Measurements from ENCODE around the gene E4F1. TPM values are rescaled to one million over a fixed set of nuclear protein-coding genes. Genes with fewer than 3 reads are reported as not detected.

The E4F1 gene
- total and polyA plus RNA-seq, 9 of the 15 experiments (the other 6 are each of a cell fraction or from before 2014, with no cell fraction given): 0.48 to 94.9 (median 20.4) TPM

- FAIRE-seq (no peak), ATAC-seq (peak; percentile 22), DNase-seq (ENCODE audit: extremely low read depth in 1 of 4, low spot score in 3 of 4) (no peak)
- Histone ChIP-seq H3K4me2 (ENCODE audit: insufficient read depth, low read length) (peak overlapping the region; percentile 40; the same call in 1 of the 2 replicates), H3K9ac (ENCODE audit: insufficient read depth in 1 of 2, low read depth in 2 of 2, low read length in 2 of 2) (peak overlapping the region in 1 of 2 experiments; percentile 90; a peak in 2 of 4 replicates), H3K9me3 (replicated peaks; ENCODE audit: control insufficient read depth, insufficient read depth, low read depth, low read length) (no peaks in the 10 kb centered on the region), H3K9me1 (ENCODE audit: control insufficient read depth, insufficient read depth, low read length) (no peaks in the 10 kb centered on the region), H3K27me3 (ENCODE audit: control insufficient read depth in 2 of 2, insufficient read depth in 2 of 2, low read length in 2 of 2) (peaks cover 0 to 5% of the 10 kb centered on the region in 2 experiments; a peak in 2 of 5 replicates), H3K4me1 (replicated peaks in 1 of 2; ENCODE audit: control insufficient read depth in 2 of 2, insufficient read depth in 2 of 2, low read length in 2 of 2) (peaks cover 3 to 60% of the 10 kb centered on the region in 2 experiments; a peak in 4 of 5 replicates), H3K27ac (ENCODE audit: extremely low read depth, low read depth, low read length) (no peak overlapping the region), H3K79me2 (ENCODE audit: control insufficient read depth, insufficient read depth, low read length) (no peaks in the 10 kb centered on the region), H3K4me3 (peak overlapping the region; percentile 43), H2AFZ (ENCODE audit: low read depth, low read length) (no peak overlapping the region), H3K36me3 (ENCODE audit: control insufficient read depth, insufficient read depth, low read length) (no peaks in the 10 kb centered on the region), H4K20me1 (replicated peaks; ENCODE audit: control insufficient read depth, insufficient read depth, low read length) (0 out of 2 replicates have a peak, but pooled peaks cover 6% of the 10 kb centered on the region)
- in situ Hi-C loops (cut with MboI) (no loop called here), intact Hi-C loops (cut with micrococcal nuclease) (loop anchor here (5.0 kb wide), 2 partner anchors 57 to 302 kb away; partner anchors contain the start of gene ECI1)
- ChIA-PET POLR2A (interaction anchor here (0.6 to 2.5 kb wide), 11 partner anchors 9 to 230 kb away, joined by 3 to 17 read pairs (median 4); partner anchors contain the start of genes ECI1, MLST8 and TRAF7), CTCF (ENCODE audit: low intra/inter-chr PET ratio) (interaction anchor here (1.0 to 2.8 kb wide), 4 partner anchors 56 to 731 kb away, joined by 3 to 18 read pairs (median 4); partner anchors contain the start of gene ECI1)
- WGBS (ENCODE audit: insufficient coverage, low coverage, missing lambda C conversion rate): 13% methylated on average over 42 of the region's 49 CpGs
- BruUV-seq (replicated peaks): no TSS peak
- TF ChIP-seq HNRNPH1 (optimal IDR thresholded peaks at IDR 0.05; ENCODE audit: low read depth, low read length) (no peak), BRCA1 (IDR thresholded peaks at IDR 0.05) (no peak), BRCA1 (CRISPR knock-in tag; IDR thresholded peaks at IDR 0.05) (peak; percentile 82; the same call in 1 of the 2 replicates), MBD1 (CRISPR knock-in tag; IDR thresholded peaks at IDR 0.05) (no peak), ARID4B (CRISPR knock-in tag; IDR thresholded peaks at IDR 0.05) (0 out of 2 replicates have a peak, but pooled peaks have one; percentile 29)
- TF ChIP-seq, protein P1, sequence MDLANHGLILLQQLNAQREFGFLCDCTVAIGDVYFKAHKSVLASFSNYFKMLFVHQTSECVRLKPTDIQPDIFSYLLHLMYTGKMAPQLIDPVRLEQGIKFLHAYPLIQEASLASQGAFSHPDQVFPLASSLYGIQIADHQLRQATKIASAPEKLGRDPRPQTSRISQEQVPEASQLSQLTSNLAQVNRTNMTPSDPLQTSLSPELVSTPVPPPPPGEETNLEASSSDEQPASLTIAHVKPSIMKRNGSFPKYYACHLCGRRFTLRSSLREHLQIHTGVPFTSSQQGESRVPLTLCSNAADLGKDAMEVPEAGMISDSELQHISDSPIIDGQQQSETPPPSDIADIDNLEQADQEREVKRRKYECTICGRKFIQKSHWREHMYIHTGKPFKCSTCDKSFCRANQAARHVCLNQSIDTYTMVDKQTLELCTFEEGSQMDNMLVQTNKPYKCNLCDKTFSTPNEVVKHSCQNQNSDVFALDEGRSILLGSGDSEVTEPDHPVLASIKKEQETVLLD (IDR thresholded peaks at IDR 0.05): no peak
Observed at GRCh38 chr16:2195322-2196161, 27.8 kb upstream of the E4F1 start.

Data from K562 (cell line).